ENCODE data around the gene DECR2. TPM values are rescaled to one million over a fixed set of nuclear protein-coding genes. Genes with fewer than 3 reads are reported as not detected.

The DECR2 gene
- total and polyA plus RNA-seq, 2 of the 4 experiments (the other 2 are of a cell fraction) = 3.9 to 26.7 TPM

GRCh38 chr16:410516-411178, 9.0 kb downstream of the DECR2 start:
- intact Hi-C loops (cut with micrococcal nuclease) (no loop called here), dilution Hi-C loops (cut with HindIII; ENCODE audit: low sequenced_read_pairs, unreplicated experiment) (no loop called here), in situ Hi-C loops (cut with MboI; ENCODE audit: low sequenced_read_pairs) (no loop called here)
- no peak overlapping the region for H2BK20ac ChIP-seq (ENCODE audit: low read depth, low read length)
- H3K23ac ChIP-seq (ENCODE audit: low read depth, low read length) = no peak overlapping the region
- TF ChIP-seq RAD21 (IDR thresholded peaks at IDR 0.05; ENCODE audit: low read length) = no peak
- no peak for TF ChIP-seq NFE2L2 (IDR thresholded peaks at IDR 0.05; ENCODE audit: low read depth, low read length)
- TF ChIP-seq FOS (IDR thresholded peaks at IDR 0.05; ENCODE audit: low read depth, low read length) = no peak
- H4K5ac ChIP-seq (ENCODE audit: low read depth, low read length) = no peak overlapping the region
- no peak overlapping the region for H2AK9ac ChIP-seq (replicated peaks; ENCODE audit: low read depth, low read length, poor library complexity)
- no peak overlapping the region for H2BK5ac ChIP-seq (ENCODE audit: low read depth, low read length, poor library complexity, severe bottlenecking)
- no peak overlapping the region for H2BK120ac ChIP-seq (ENCODE audit: low read depth, low read length)
- no peaks in the 10 kb centered on the region for H3K27me3 ChIP-seq (ENCODE audit: control insufficient read depth, insufficient read depth, low read length)
- no peak overlapping the region for H3K4ac ChIP-seq (ENCODE audit: low read depth, low read length)
- H3K56ac ChIP-seq (ENCODE audit: extremely low read depth, insufficient read depth, low read length) = no peak overlapping the region
- H3K14ac ChIP-seq (replicated peaks; ENCODE audit: low read depth, low read length) = no peak overlapping the region
- ATAC-seq (ENCODE audit: low read depth) = no peak
- no peaks in the 10 kb centered on the region for H3K9me1 ChIP-seq (ENCODE audit: insufficient read depth, low read length)
- no peaks in the 10 kb centered on the region for H3K79me1 ChIP-seq (ENCODE audit: low read depth in 1 of 2, low read length in 2 of 2)
- no peaks in the 10 kb centered on the region for H3K4me1 ChIP-seq (ENCODE audit: control insufficient read depth, insufficient read depth, low read length)
- WGBS, 2 experiments (ENCODE audit: extremely low coverage in 2 of 2, insufficient read length in 1 of 2) = 89% methylated on average over 17 of the region's 36 CpGs; no CpG with 5 or more reads in 1 of the 2 experiments
- DNase-seq = no peak
- no peak overlapping the region for H2AFZ ChIP-seq (replicated peaks; ENCODE audit: low read length, poor library complexity)
- no TSS peak for BruUV-seq (replicated peaks)
- no peak overlapping the region for H3K4me3 ChIP-seq (ENCODE audit: insufficient read depth, low read depth, low read length)
- H3K27ac ChIP-seq (ENCODE audit: insufficient read depth, low read length) = no peak overlapping the region
- no peak overlapping the region for H3K4me2 ChIP-seq (ENCODE audit: low read depth, low read length)
- H2BK15ac ChIP-seq (ENCODE audit: low read depth, low read length) = no peak overlapping the region
- CTCF ChIA-PET = no interaction called here
- no peaks in the 10 kb centered on the region for H4K20me1 ChIP-seq (ENCODE audit: insufficient read depth, low read length)
- no peak overlapping the region for H3K18ac ChIP-seq (ENCODE audit: low read depth, low read length)
- no peaks in the 10 kb centered on the region for H3K9me3 ChIP-seq (ENCODE audit: control insufficient read depth, insufficient read depth, low read length)
- peaks cover 2% of the 10 kb centered on the region; the same call in 1 of the 2 replicates for H3K36me3 ChIP-seq (ENCODE audit: control insufficient read depth, insufficient read depth, low read length)
- no peak overlapping the region for H4K91ac ChIP-seq (ENCODE audit: insufficient read depth, low read depth, low read length)
- H4K8ac ChIP-seq (ENCODE audit: low read depth in 2 of 2, low read length in 2 of 2) = no peak overlapping the region
- POLR2A ChIA-PET (ENCODE audit: unreplicated experiment) = no interaction called here
- H2AK5ac ChIP-seq (ENCODE audit: low read depth, low read length) = no peak overlapping the region
- H3K9ac ChIP-seq (ENCODE audit: low read depth, low read length) = no peak overlapping the region

Measured in IMR-90 (cell line).